Occipital lobe (tissue), 2 donors: ENCODE data around the gene ANKS1B. TPM values are rescaled to one million over a fixed set of nuclear protein-coding genes. Genes with fewer than 3 reads are reported as not detected.
"Not testable (repeated sequence)": the region's sequence is repeated elsewhere in the genome, so short reads cannot be mapped to it uniquely, and the experiment has no call there.

Source experiments
- DNase-seq: peaks from one replicate; lab custom pipeline; 2025; lab: John Stamatoyannopoulos, UW
- total RNA-seq: library from RNA; depleted of rRNA; stranded (reverse); fragments of >200 nt; gene quantifications from one replicate; pipeline ENCODE4 v1.2.3, GENCODE V29; 2014

Gene ANKS1B
- total RNA-seq, 1 donor from 2014 or later, result 452 TPM

- no peak for DNase-seq
Observed at GRCh38 chr12:99383258-99383657, 601.5 kb downstream of the ANKS1B start.

- no peak for DNase-seq
Observed at GRCh38 chr12:99381992-99382391, 602.7 kb downstream of the ANKS1B start.

DNA sequence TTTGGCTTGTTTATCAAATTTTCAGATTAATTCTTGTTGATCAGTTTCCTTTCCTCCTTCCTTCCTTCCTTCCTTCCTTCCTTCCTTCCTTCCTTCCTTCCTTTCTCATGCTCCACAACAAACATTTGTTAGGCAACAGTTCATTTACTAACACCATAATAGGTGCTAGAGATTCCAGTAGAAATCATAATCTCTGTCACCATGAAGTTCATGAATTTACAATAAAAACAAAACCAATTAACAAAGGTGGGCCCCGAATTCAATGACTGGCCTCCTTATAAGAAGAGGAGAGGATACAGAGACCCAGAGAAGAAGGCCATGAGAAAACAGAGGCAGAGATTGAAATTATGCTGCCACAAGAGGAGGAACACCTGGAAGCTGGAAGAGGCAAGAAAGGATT, 604.0 kb downstream of the ANKS1B start:
- no peak for DNase-seq

DNA sequence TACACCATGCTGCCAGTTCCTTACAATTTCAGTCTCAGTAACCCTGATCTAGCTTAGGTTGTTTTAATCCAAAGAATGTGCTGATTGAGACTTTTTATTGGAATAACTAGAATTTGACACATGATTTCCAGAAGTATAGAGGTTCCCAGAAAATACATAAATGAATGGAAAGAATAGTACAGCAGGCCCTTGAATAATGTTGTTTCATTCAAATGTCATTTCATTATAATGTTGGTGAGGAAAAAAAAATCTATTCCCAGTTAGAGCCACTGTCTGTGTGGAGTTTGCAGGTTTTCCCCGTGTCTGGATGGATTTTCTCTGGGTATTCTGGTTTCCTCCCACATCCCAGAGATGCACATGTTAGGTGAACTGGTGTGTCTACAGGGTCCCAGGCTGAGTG, 610.7 kb downstream of the ANKS1B start:
- no peak for DNase-seq

DNA sequence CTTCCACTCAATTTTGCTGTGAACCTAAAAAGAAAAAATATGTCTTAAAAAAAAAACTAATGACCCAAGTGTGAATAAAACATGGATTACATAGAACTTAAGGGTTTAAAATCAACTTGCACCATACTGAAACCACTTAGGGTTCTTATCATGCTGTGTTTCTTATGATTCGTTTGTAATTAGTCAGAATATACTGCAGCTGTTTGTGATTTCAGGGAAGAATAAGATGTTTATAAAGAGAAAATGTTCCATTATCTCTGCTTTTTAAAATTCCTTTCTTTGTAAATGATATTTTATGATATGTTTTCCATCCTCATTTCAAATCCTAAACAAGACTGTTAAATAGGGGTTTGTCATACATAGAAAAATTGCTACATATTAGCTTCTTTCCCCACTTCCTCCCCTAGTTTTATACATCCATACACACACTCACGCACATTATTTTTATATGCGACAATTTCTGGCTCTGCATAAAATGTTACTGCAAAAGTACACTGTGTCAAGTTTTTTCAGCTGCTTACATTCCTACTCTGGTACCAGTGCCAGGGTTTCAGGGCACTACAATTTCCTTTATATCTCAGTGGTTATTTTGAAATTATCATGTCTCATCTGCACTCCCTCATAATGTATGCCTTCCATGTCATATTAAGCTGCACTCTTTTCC, 612.3 kb downstream of the ANKS1B start:
- no peak for DNase-seq

GRCh38 chr12:99370421-99371138, 614.2 kb downstream of the ANKS1B start:
- no peak for DNase-seq

- DNase-seq, result no peak
Observed at GRCh38 chr12:99367181-99367580, 617.6 kb downstream of the ANKS1B start.

GRCh38 chr12:99352269-99352668, 632.5 kb downstream of the ANKS1B start:
- no peak for DNase-seq

- no peak for DNase-seq
Observed at GRCh38 chr12:99343960-99344359, 640.8 kb downstream of the ANKS1B start.

DNA sequence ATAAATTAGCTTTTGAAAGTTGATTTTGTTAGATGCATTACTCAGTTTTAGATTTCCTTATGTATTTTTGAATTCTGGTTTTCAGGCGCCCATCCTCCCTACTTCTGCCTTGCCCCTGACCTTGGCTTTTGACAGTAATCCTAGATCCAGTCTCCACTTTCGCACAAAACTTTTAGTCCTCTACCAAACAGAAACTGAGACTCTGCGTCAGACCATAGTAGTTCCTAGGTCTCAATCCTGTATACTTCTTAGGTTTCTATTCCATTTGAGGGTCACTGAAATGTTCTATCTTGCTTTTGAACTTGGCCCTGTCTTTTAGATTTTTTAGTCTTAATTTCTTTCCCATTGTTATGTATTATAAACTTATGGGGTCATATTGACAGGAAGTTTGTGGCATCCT, 645.1 kb downstream of the ANKS1B start:
- DNase-seq, result no peak

GRCh38 chr12:99334285-99335056, 650.3 kb downstream of the ANKS1B start:
- DNase-seq, result no peak

GRCh38 chr12:99332936-99333591, 651.7 kb downstream of the ANKS1B start:
- DNase-seq, result no peak

DNA sequence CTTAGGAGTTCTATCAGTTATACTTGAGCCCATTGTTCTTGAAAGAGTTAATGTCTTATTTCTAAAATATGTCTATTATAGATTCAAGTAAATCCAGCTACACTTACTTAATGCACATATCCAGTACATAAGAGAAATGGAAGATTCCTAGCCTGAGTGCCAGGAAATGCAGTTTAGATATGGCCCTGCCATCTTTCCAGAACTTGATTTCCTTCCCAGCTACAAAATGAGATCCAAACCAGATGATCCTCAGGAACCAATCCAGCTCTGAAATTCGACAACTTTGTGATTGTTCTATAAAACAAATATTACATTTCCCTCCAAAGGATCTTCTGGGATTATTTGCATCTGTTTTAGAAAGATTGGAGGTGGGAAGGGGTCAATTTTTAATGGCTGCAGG, 654.5 kb downstream of the ANKS1B start:
- no peak for DNase-seq

GRCh38 chr12:99321210-99321609, 663.5 kb downstream of the ANKS1B start:
- DNase-seq, result not testable (repeated sequence)

DNA sequence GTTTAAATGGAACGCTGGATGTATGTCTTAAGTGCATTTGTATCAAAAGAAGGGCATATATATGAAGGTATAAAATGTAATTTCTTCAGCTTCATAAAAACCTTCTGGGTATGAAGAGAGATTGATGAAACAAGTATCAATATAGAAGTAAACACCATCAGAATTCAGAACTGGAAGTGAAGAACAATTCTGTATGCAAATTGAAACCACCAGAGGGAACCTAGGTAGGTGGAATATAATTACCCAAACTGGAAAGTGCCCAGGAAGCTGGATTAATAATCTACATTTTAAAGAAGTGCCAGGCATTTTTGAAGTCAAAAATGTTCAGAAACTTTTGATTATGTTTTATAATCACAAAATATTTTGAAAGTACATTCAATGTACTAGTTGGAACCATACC, 673.4 kb downstream of the ANKS1B start:
- no peak for DNase-seq

- no peak for DNase-seq
Observed at GRCh38 chr12:99309812-99310211, 674.9 kb downstream of the ANKS1B start.

GRCh38 chr12:99302874-99303273, 681.9 kb downstream of the ANKS1B start:
- no peak for DNase-seq

DNA sequence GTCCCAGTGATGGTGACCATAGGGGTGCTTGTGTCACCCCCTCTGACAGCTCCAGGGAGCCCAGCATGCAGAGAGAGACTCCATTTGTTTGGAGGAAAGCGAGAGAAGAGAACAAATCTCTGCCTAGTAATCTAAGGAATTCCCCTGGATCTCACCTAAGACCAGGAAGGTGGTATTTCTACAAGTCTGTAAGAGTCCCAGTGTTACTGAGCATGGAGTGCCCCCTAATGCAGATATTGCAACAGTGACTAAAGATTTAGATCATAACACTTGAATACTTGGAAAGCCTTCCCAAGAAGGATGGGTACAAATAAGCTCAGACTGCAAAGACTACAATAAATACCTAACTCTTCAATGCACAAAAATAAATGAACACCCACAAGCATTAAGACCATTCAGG, 697.6 kb downstream of the ANKS1B start:
- no peak for DNase-seq

GRCh38 chr12:99284161-99284560, 700.6 kb downstream of the ANKS1B start:
- DNase-seq, result no peak

GRCh38 chr12:99282624-99283023, 702.1 kb downstream of the ANKS1B start:
- no peak for DNase-seq

DNA sequence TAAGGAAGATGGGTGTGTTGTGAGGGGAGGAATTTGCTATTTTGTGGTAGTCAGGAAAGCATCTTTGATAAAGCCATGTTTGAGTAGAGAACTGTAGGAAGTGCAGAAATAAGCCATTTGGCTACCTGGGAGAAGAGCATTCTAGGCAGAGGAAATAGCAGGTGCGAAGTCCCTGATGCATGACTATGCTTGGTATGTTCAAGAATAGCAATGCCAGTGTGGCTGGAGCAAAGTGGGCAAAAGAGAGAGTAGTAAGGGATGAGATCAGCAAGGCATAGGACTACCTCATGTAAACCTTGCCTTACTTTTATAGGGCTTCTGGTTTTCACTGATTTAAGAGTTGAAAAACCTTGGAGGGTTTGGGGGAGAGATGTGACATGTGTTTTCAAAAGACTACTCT, 702.6 kb downstream of the ANKS1B start:
- no peak for DNase-seq

DNA sequence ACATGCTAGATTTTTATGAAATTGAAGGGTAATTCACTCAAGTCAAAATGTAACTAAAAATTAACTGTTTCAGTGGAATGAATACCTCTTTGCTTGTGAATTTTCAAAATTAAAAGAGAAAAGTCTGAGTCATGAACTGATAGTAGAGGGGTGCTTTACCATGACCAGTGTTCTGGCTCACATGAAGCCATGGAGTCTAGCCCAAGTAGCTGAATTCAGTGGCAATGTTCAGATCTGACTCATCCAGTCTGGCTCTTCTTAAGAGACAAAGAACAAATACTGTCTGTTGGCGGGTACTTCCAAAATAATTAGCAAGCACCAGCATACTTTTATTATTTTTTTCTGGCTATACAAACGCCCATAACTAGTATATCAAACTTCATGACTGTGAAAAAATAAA, 703.5 kb downstream of the ANKS1B start:
- no peak for DNase-seq
